GM18873 (cell line): ENCODE measurements around the gene EBI3.
"Not testable (repeated sequence)": the region's sequence is repeated elsewhere in the genome, so short reads cannot be mapped to it uniquely, and the experiment has no call there.

Source experiments
- ATAC-seq: cut with Tn5 transposase; IDR thresholded peaks from one replicate; pipeline ENCODE4 v1.9.1; 2021; ENCODE audit warnings: mild to moderate bottlenecking, moderate library complexity, moderate number of reproducible peaks; ENCODE audit not compliant: unreplicated experiment, low FRiP score

The EBI3 gene

DNA sequence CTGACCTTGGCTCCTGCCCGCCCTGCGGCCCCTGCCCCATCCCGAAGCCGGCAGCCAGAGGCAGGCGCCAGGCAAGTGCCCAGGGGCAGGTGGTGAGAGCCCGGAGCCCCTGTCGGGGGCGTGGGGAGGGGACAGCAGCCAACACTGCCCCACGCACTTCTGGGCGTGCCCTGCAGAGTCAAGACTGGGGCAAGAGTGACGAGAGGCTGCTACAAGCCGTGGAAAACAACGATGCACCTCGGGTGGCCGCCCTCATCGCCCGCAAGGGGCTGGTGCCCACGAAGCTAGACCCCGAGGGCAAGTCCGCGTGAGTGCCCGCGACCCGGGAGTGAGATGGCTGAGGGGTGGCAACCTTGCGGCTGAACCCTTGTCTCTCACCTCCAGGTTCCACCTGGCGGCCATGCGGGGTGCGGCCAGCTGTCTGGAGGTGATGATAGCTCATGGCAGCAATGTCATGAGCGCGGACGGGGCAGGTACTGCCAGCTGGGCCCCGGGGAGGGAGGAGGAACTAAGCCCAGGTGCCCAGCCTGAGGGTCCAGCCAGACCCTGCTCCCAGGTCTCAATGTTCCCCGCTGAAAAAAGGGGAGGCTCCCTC, 29.5 kb upstream of the EBI3 start:
- no peak for ATAC-seq

- no peak for ATAC-seq
Measured at GRCh38 chr19:4200940-4201542, 28.3 kb upstream of the EBI3 start.

- no peak for ATAC-seq
Measured at GRCh38 chr19:4201798-4202197, 27.5 kb upstream of the EBI3 start.

DNA sequence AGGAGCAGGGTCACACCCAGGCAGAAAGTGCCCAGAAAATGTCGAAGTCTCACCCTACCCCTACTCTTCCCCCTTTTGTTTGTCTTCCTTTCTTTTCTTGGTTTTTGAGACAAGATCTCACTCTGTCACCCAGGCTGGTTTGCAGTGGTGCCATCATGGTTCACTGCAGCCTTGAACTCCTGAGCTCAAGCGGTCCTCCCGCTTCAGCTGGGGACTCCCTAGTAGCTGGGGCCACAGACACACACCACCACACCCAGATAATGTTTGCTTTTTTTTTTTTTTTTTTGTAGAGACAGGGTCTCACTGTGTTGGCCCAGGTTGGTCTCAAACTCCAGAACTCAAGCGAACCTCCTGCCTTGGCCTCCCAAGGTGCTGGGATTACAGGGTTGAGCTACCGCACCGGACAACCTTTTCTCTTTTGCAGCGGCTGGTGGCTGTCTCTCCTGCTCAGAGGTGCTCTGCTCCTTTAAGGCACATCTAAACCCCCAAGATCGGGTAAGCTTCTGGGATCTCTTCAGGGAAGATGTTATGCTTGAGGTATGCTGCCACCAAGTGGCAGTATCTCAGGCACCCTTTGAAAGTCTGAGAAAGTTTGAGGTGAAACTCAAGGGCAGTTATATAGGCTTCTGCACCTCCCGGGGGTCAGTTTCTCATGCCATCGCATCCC, 22.4 kb upstream of the EBI3 start:
- no peak for ATAC-seq

GRCh38 chr19:4208385-4209094, 20.8 kb upstream of the EBI3 start:
- ATAC-seq = no peak

GRCh38 chr19:4210166-4210731, 19.1 kb upstream of the EBI3 start:
- ATAC-seq = no peak

DNA sequence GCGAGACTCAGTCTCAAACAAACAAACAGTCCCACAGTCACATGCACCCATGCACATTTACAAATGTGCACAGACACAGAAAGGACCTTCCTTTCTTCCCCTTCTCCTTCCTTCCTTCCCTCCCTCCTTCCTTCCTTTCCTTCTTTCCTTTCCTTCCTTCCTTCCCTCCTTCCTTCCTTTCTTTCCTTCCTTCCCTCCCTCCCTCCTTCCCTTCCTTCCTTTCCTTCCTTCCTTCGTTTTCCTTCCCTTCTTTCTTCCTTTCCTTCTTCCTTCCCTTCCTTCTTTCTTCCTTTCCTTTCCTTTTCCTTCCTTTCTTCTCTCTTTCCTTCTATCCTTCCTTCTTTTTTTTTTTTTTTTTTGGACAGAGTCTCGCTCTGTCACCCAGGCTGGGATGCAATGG, 16.2 kb upstream of the EBI3 start:
- no peak for ATAC-seq

DNA sequence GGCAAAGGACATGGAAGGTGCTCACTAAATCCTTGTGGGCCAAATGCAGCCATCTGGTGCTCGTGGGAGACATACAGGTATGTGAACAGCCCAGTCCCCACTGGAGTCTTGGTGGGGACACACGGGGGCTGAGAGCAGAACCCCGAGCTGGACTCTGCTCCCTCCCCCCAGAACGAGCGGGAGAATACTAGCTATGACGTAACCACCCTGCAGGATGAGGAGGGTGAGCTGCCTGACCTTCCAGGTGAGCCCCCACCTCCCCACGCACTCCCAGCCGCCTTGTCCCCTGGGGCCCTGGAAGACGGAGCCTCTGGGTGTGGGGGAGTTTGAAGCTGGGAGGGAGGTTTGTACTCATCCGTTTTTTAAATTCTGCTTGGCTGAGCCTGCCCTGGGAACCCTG, 13.5 kb upstream of the EBI3 start:
- ATAC-seq = no peak

DNA sequence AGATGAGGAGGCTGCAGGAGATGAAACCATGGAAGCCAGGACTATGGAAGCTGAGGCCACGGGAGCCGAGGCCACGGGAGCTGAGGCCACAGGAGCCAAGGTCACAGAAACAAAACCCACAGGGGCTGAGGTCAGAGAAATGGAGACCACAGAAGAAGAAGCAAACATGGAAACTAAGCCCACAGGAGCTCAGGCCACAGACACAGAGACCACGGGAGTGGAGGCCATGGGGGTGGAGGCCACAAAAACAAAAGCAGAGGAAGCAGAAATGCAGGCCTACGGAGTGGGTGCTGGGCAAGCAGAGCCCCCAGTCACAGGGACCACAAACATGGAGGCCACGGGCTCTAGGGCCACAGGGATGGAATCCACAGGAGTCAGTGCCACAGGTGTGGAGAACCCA, 12.5 kb upstream of the EBI3 start:
- no peak for ATAC-seq

GRCh38 chr19:4217429-4218264, 11.7 kb upstream of the EBI3 start:
- ATAC-seq = no peak

- not testable (repeated sequence) for ATAC-seq
Measured at GRCh38 chr19:4218523-4218922, 10.8 kb upstream of the EBI3 start.

DNA sequence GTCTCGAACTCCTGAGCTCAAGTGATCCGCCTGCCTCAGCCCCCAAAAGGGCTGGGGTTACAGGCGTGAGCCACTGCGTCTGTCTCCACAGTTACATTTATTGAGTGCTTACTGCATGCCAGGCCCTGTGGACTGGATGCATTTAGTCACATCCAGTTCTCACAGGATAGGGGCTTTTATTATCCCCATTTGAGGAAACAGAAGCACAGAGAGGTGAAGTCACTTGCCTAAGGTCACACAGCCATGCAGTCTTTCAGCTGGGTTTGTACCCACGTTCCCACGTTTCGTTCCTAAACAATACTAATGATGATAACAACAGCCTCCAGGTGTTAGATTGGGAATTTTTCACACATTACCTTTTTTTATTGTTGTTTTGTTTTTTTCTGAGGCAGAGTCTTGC, 9.1 kb upstream of the EBI3 start:
- ATAC-seq = no peak

- no peak for ATAC-seq
Measured at GRCh38 chr19:4224470-4224869, 4.9 kb upstream of the EBI3 start.

- ATAC-seq = no peak
Measured at GRCh38 chr19:4225885-4226284, 3.4 kb upstream of the EBI3 start.

DNA sequence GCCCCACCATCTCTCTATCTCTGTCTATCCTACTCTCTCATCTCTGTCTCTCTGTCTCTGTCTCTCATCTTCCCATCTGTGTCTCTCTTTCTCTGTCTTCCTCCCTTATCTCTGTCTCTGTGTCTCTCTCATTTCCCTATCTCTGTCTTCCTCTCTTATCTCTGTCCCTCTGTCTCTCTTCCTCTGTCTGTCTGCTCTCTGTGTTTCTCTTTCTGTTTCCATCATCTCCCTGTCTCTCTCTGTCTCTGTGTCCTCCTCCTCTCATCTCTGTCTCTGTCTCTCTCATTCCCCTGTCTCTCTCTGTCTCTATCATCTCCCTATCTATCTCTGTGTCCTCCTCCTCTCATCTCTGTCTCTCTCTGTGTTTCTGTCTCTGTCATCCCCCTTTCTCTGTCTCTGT, 1.6 kb upstream of the EBI3 start:
- ATAC-seq = no peak

DNA sequence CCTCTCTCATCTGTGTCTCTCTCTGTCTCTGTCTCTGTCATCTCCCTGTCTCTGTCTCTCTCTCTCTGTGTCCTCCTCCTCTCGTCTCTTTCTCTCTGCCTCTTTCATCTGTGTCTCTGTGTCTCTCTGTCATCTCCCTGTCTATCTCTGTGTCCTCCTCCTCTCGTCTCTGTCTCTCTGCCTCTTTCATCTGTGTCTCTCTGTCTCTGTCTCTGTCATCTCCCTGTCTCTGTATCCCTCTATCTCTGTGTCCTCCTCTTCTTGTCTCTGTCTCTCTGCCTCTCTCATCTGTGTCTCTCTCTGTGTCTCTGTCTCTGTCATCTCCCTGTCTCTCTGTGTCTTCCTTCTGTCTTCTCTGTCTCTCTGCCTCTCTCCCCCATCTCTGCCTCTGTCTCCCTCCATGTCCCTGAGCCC, 551 bp upstream of the EBI3 start:
- ATAC-seq = no peak

DNA sequence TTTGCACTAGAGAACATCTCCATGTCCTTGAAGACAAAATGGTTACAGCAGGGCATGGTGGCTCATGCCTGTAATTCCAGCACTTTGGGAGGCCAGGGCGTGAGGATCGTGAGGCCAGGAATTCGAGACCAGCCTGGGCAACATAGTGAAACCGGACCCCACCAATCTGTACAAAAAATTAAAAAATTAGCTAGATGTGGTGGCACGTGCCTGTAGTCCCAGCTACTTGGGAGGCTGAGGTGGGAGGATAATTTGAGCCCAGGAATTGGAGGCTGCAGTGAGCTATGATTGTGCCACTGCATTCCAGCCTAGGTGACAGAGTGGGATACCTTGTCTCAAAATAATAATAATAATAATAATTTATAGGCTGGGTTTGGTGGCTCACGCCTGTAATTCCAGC, 914 bp downstream of the EBI3 start:
- ATAC-seq = not testable (repeated sequence)

- not testable (repeated sequence) for ATAC-seq
Measured at GRCh38 chr19:4231521-4231920, 2.2 kb downstream of the EBI3 start.

DNA sequence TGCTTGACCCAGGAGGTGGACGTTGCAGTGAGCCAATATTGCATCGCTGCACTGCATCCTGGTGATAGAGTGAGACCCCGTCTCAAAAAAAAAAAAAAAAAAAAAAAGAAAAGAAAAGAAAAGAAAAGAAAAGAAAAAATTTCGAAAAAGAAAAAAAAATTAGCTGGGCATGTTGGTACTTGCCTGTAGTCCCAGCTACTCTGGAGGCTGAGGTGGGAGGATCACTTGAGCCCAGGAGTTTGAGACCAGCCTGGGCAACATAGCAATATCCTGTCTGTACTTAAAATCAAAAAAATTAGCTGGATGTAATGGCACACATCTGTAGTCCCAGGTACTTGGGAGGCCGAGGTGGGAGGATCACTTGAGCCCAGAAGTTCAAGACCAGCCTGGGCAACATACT, 2.8 kb downstream of the EBI3 start:
- not testable (repeated sequence) for ATAC-seq

DNA sequence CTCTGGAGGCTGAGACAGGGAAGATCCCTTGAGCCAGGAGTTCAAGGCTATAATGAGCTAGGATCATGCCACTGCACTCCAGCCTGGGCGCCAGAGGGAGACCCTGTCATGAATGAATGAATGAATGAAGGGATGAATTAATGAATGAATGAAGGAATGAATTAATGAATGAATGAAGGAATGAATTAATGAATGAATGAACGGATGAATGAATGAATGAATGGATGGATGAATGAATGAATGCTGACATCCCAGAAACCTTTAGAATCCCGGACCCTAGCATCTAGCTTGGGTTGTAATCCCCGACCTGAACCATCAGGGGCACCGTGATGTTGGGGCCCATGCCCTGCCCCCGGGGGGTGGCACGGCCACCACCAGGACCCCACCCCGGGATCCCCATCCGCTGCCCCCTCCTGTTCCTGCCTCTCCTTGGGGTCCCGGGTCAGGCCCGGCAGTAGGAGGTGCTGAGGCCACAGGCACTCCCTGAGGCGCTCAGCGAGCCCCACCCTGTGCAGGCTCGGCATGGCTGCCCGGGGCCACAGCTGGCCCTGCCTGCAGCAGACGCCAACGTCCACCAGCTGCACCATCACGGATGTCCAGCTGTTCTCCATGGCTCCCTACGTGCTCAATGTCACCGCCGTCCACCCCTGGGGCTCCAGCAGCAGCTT, 3.4 kb downstream of the EBI3 start:
- no peak for ATAC-seq
